Spleen (tissue), 11 donors: ENCODE data around the gene CTNNB1. TPM values are rescaled to one million over a fixed set of nuclear protein-coding genes. Genes with fewer than 3 reads are reported as not detected.

Source experiments
- DNase-seq: peaks from one replicate; pipeline ENCODE4 v3.0.0-alpha.2; 2020
- H3K27ac ChIP-seq, 8 donors: fragments of 200-600 bp; sonication (generic) in 7 of 8; 1 replicate in 4 of 8; 2 replicates in 4 of 8; pipeline versions ENCODE4 v1.5.0 to v1.8.0; 2016 to 2021; ENCODE audit warnings: inconsistent platforms in 4 of 8, mild to moderate bottlenecking in 4 of 8, moderate library complexity in 1 of 8
- H3K27me3 ChIP-seq, 7 donors: fragments of 200-600 bp; sonication (generic) in 6 of 7; replicated peaks in 1 of 7; 1 replicate in 4 of 7; 2 replicates in 3 of 7; pipeline versions ENCODE4 v1.5.0 to v1.8.0; 2016 to 2021; ENCODE audit warnings: inconsistent platforms in 3 of 7, mild to moderate bottlenecking in 1 of 7
- H3K36me3 ChIP-seq, 6 donors: fragments of 200-600 bp; sonication (generic) in 5 of 6; 1 replicate in 4 of 6; 2 replicates in 2 of 6; pipeline versions ENCODE4 v1.5.0 to v1.8.0; 2016 to 2021; ENCODE audit warnings: inconsistent platforms in 2 of 6
- H3K4me1 ChIP-seq, 6 donors: fragments of 200-600 bp; sonication (generic) in 5 of 6; 1 replicate in 3 of 6; 2 replicates in 3 of 6; pipeline versions ENCODE4 v1.5.0 to v1.8.0; 2016 to 2021; ENCODE audit warnings: inconsistent platforms in 3 of 6
- H3K4me3 ChIP-seq, 8 donors: fragments of 200-600 bp; sonication (generic) in 7 of 8; 1 replicate in 4 of 8; 2 replicates in 4 of 8; pipeline versions ENCODE4 v1.5.0 to v1.8.0; 2016 to 2021; ENCODE audit warnings: inconsistent platforms in 4 of 8, mild to moderate bottlenecking in 4 of 8, moderate library complexity in 2 of 8
- H3K9me3 ChIP-seq, 8 donors: fragments of 200-600 bp; sonication (generic) in 7 of 8; 1 replicate in 4 of 8; 2 replicates in 4 of 8; pipeline versions ENCODE4 v1.5.0 to v1.8.0; 2016 to 2021; ENCODE audit warnings: inconsistent platforms in 4 of 8
- CTCF ChIP-seq, 11 experiments: fragments of 200-600 bp in 7 of 11; fragments of 450-650 bp in 4 of 11; sonication (generic) in 4 of 11; IDR thresholded peaks in 8 of 11; conservative IDR thresholded peaks in 3 of 11; 1 replicate in 7 of 11; 2 replicates in 4 of 11; pipeline versions ENCODE4 v1.4.0 to v1.8.0; 2016 to 2021; ENCODE audit warnings: antibody characterized with exemption in 11 of 11, inconsistent platforms in 4 of 11, mild to moderate bottlenecking in 1 of 11
- POLR2A ChIP-seq, 3 donors: fragments of 450-650 bp; IDR thresholded peaks; one replicate each; pipeline ENCODE4 v1.5.1; 2017; ENCODE audit warnings: antibody characterized with exemption in 3 of 3, mild to moderate bottlenecking in 1 of 3
- POLR2AphosphoS5 ChIP-seq, 3 donors: sonication (generic); formaldehyde crosslinking; IDR thresholded peaks; one replicate each; pipeline ENCODE4 v1.5.1; 2017; ENCODE audit warnings: antibody characterized with exemption in 3 of 3
- WGBS, 5 donors: extraction: QIAGEN DNeasy Blood & Tissue Kit in 3 of 5; methylation state at CpG; one replicate each; pipeline versions ENCODE4 v1.1.5 to v1.1.7; 2013 to 2018; 5-methylcytosine and 5-hydroxymethylcytosine counted together
- intact Hi-C: fragments of 100-400 bp; cut with DNase I; formaldehyde crosslinking; loops from one replicate; pipeline ENCODE4 v1.15.0; 2023; ENCODE audit warnings: low total_unique reads
- polyA plus RNA-seq, 3 donors: library from polyadenylated mRNA; stranded (reverse); fragments of 200-250 nt; gene quantifications; one replicate each; pipeline ENCODE4 v1.2.1, GENCODE V29; 2013
- total RNA-seq, 7 donors: library from RNA; depleted of rRNA in 3 of 7; stranded (reverse); fragments of >200 nt in 3 of 7; fragmentation: NEBNext Ultra II Directional in 4 of 7; extraction: Animal tissue kit (Norgen Biotek cat#: 25700) in 4 of 7; gene quantifications; one replicate each; pipeline versions ENCODE4 v1.1.0 to v1.2.1, GENCODE V29; 2016 to 2021
- donor health status: healthy with polysubstance abuse.
- donor health status: DM: no; HTN: no; CAD: no; lungs with moderate emphysema.
- donor health status: DM: no; HTN: no; CAD: no.
- donor health status: Bipolar disorder and iron deficiency.
- donor health status: healthy.
- donor health status: DM: no; HTN: no; CAD: no.
- donor health status: DM: yes; HTN: yes; CAD: no.

The CTNNB1 gene
- total and polyA plus RNA-seq, 10 donors = 48.6 to 347 (median 257) TPM

GRCh38 chr3:41223078-41223477 lies 23.8 kb downstream of the CTNNB1 start:
- Histone ChIP-seq H3K9me3 (no peaks in the 10 kb centered on the region), H3K27ac (peak overlapping the region in 2 of 8 donors; percentile 7 to 12), H3K4me3 (no peak overlapping the region), H3K36me3 (peaks cover 0 to 47% (median 44%) of the 10 kb centered on the region in 6 donors), H3K4me1 (peaks cover 25 to 80% (median 60%) of the 10 kb centered on the region in 6 donors), H3K27me3 (no peaks in the 10 kb centered on the region)
- 46 to 83% (median 69%) methylated on average over 2 of the region's 2 CpGs for WGBS, 5 donors
- TF ChIP-seq CTCF (IDR thresholded peaks at IDR 0.05 in 8 of 11, conservative IDR thresholded peaks at IDR 0.05 in 3 of 11) (no peak), POLR2AphosphoS5 (IDR thresholded peaks at IDR 0.05) (no peak), POLR2A (IDR thresholded peaks at IDR 0.05) (no peak)
- DNase-seq = no peak
- intact Hi-C loops = no loop called here

GRCh38 chr3:41223691-41224090 lies 24.4 kb downstream of the CTNNB1 start:
- Histone ChIP-seq H3K9me3 (no peaks in the 10 kb centered on the region), H3K4me1 (peaks cover 21 to 74% (median 58%) of the 10 kb centered on the region in 6 donors), H3K36me3 (peaks cover 0 to 53% (median 50%) of the 10 kb centered on the region in 6 donors), H3K27me3 (no peaks in the 10 kb centered on the region), H3K27ac (peak overlapping the region in 1 of 8 donors; percentile 11), H3K4me3 (no peak overlapping the region)
- 70 to 82% (median 76%) methylated on average over 2 of the region's 2 CpGs for WGBS, 5 donors
- TF ChIP-seq CTCF (IDR thresholded peaks at IDR 0.05 in 8 of 11, conservative IDR thresholded peaks at IDR 0.05 in 3 of 11) (no peak), POLR2AphosphoS5 (IDR thresholded peaks at IDR 0.05) (no peak), POLR2A (IDR thresholded peaks at IDR 0.05) (no peak)
- no peak for DNase-seq
- intact Hi-C loops = no loop called here

GRCh38 chr3:41224120-41224806 lies 25.0 kb downstream of the CTNNB1 start:
- Histone ChIP-seq H3K36me3 (peaks cover 0 to 59% (median 53%) of the 10 kb centered on the region in 6 donors), H3K9me3 (no peaks in the 10 kb centered on the region), H3K4me3 (no peak overlapping the region), H3K27me3 (no peaks in the 10 kb centered on the region), H3K4me1 (peaks cover 15 to 69% (median 52%) of the 10 kb centered on the region in 6 donors), H3K27ac (peak overlapping the region in 1 of 8 donors; percentile 11)
- DNase-seq = no peak
- 86 to 97% (median 95%) methylated on average over 3 of the region's 3 CpGs for WGBS, 5 donors
- intact Hi-C loops = no loop called here
- TF ChIP-seq POLR2A (IDR thresholded peaks at IDR 0.05) (no peak), POLR2AphosphoS5 (IDR thresholded peaks at IDR 0.05) (no peak), CTCF (IDR thresholded peaks at IDR 0.05 in 8 of 11, conservative IDR thresholded peaks at IDR 0.05 in 3 of 11) (no peak)

GRCh38 chr3:41234823-41235721 lies 35.8 kb downstream of the CTNNB1 start:
- WGBS, 5 donors = 71 to 83% (median 76%) methylated on average over 6 of the region's 6 CpGs
- H3K9me3 ChIP-seq = no peaks in the 10 kb centered on the region
- no peak for TF ChIP-seq POLR2A (IDR thresholded peaks at IDR 0.05)
- TF ChIP-seq POLR2AphosphoS5 (IDR thresholded peaks at IDR 0.05) = peak in 1 of 3 donors; percentile 6
- intact Hi-C loops = no loop called here
- H3K27me3 ChIP-seq = no peaks in the 10 kb centered on the region
- H3K27ac ChIP-seq = no peak overlapping the region
- peaks cover 0 to 6% (median 0%) of the 10 kb centered on the region in 6 donors for H3K4me1 ChIP-seq
- DNase-seq = no peak
- no peak overlapping the region for H3K4me3 ChIP-seq
- peaks cover 3 to 100% (median 93%) of the 10 kb centered on the region in 6 donors for H3K36me3 ChIP-seq
